ENCODE results near the gene SLC29A3. TPM values are rescaled to one million over a fixed set of nuclear protein-coding genes. Genes with fewer than 3 reads are reported as not detected.

SLC29A3 gene
- total and polyA plus RNA-seq, 2 of the 8 experiments (the other 6 are each of a cell fraction or from before 2014, with no cell fraction given) = 14.0 to 24.6 TPM

GRCh38 chr10:71320592-71320991 is 1.5 kb downstream of the SLC29A3 start:
- H3K4ac ChIP-seq (replicated peaks; ENCODE audit: insufficient read length, low read depth, low read length) = no peak overlapping the region
- no peak overlapping the region for H2BK120ac ChIP-seq (replicated peaks; ENCODE audit: low read depth, low read length)
- no peaks in the 10 kb centered on the region for H3K23me2 ChIP-seq (ENCODE audit: low read depth, low read length)
- H3K79me1 ChIP-seq (ENCODE audit: low read depth, low read length) = no peaks in the 10 kb centered on the region
- no peak overlapping the region for H3K27ac ChIP-seq (ENCODE audit: low read depth, low read length)
- no peak overlapping the region for H2BK12ac ChIP-seq (ENCODE audit: low read depth, low read length)
- no peak overlapping the region for H3K18ac ChIP-seq (ENCODE audit: extremely low read depth, low read length)
- no peak overlapping the region for H3K56ac ChIP-seq (replicated peaks; ENCODE audit: insufficient read length, low read depth, low read length)
- H4K5ac ChIP-seq (ENCODE audit: insufficient read length, low read depth, low read length) = no peak overlapping the region
- H2AK5ac ChIP-seq (ENCODE audit: low read depth, low read length) = no peak overlapping the region
- H2BK20ac ChIP-seq (ENCODE audit: low read length) = no peak overlapping the region
- H3K36me3 ChIP-seq (ENCODE audit: control insufficient read depth in 2 of 4, insufficient read depth in 4 of 4, low read length in 3 of 4) = peaks cover 0 to 18% (median 11%) of the 10 kb centered on the region in 4 experiments; a peak in 6 of 8 replicates
- no peak overlapping the region for H3K14ac ChIP-seq (ENCODE audit: insufficient read length)
- no peak for FAIRE-seq
- WGBS, 2 experiments (ENCODE audit: extremely low coverage in 1 of 2, insufficient coverage in 1 of 2, insufficient read length in 1 of 2, insufficient replicate concordance in 2 of 2, low coverage in 1 of 2, low lambda C conversion rate in 2 of 2, missing lambda C conversion rate in 1 of 2) = 85% methylated on average over 5 of the region's 5 CpGs; no CpG with 5 or more reads in 1 of the 2 experiments
- TF ChIP-seq TEAD4 (IDR thresholded peaks at IDR 0.05; ENCODE audit: low read depth, low read length) = no peak
- no peak for TF ChIP-seq SRF (IDR thresholded peaks at IDR 0.05; ENCODE audit: low read depth, low read length)
- no peak for TF ChIP-seq CTBP2 (IDR thresholded peaks at IDR 0.05; ENCODE audit: borderline replicate concordance, insufficient read depth, insufficient read length, low read length)
- no peaks in the 10 kb centered on the region for H3K27me3 ChIP-seq (replicated peaks in 1 of 4; ENCODE audit: control insufficient read depth in 3 of 4, extremely low read depth in 1 of 4, insufficient read depth in 3 of 4, low read length in 3 of 4)
- ChIA-PET POLR2A (ENCODE audit: partially characterized antibody) (interaction anchor here (1.0 to 1.1 kb wide), 2 partner anchors 11 to 75 kb away, joined by 3 read pairs; no protein-coding TSS in a partner anchor), CTCF (ENCODE audit: partially characterized antibody) (interaction anchor here (0.7 to 22.4 kb wide), 29 partner anchors 9 to 434 kb away, joined by 3 to 401 read pairs (median 10); partner anchors contain the start of gene CDH23)
- no peak overlapping the region for H2BK15ac ChIP-seq (ENCODE audit: low read length)
- no peak overlapping the region for H2AFZ ChIP-seq (ENCODE audit: low read length)
- no peak overlapping the region for H2BK5ac ChIP-seq (ENCODE audit: low read depth, low read length)
- H3K4me1 ChIP-seq (replicated peaks in 1 of 4; ENCODE audit: control insufficient read depth in 3 of 4, insufficient read depth in 4 of 4, low read length in 3 of 4) = peaks cover 0 to 4% (median 0%) of the 10 kb centered on the region in 4 experiments; a peak in 1 of 7 replicates
- no peak overlapping the region for H3K9ac ChIP-seq (replicated peaks in 1 of 4; ENCODE audit: extremely low read depth in 1 of 4, low read depth in 3 of 4, low read length in 3 of 4)
- no peak overlapping the region for H4K91ac ChIP-seq (replicated peaks; ENCODE audit: insufficient read length, low read length)
- no peaks in the 10 kb centered on the region for H3K9me3 ChIP-seq (ENCODE audit: insufficient read depth in 2 of 2, low read depth in 1 of 2, low read length in 1 of 2)
- DNase-seq (ENCODE audit: low read depth in 1 of 2, low spot score in 2 of 2) = no peak
- peaks cover 0 to 2% of the 10 kb centered on the region in 2 experiments for H4K20me1 ChIP-seq (replicated peaks in 1 of 2; ENCODE audit: control insufficient read depth in 1 of 2, insufficient read depth in 2 of 2, low read length in 2 of 2)
- H3K4me3 ChIP-seq (ENCODE audit: extremely low read depth in 1 of 4, insufficient read depth in 2 of 4, low read depth in 3 of 4, low read length in 4 of 4) = no peak overlapping the region
- H3K23ac ChIP-seq (ENCODE audit: insufficient read length) = no peak overlapping the region
- H3K4me2 ChIP-seq (ENCODE audit: insufficient read depth in 1 of 2, low read depth in 2 of 2, low read length in 2 of 2) = peak overlapping the region; percentile 13 to 77; a peak in 2 of 4 replicates
- no peaks in the 10 kb centered on the region for H3K79me2 ChIP-seq (ENCODE audit: control insufficient read depth in 1 of 2, insufficient read depth in 2 of 2, low read length in 2 of 2)
- H4K8ac ChIP-seq (ENCODE audit: extremely low read depth, insufficient read depth, low read length) = no peak overlapping the region

All from H1 (cell line).